ENCODE data around the gene NEFH.
"Not testable (repeated sequence)": the region's sequence is repeated elsewhere in the genome, so short reads cannot be mapped to it uniquely, and the experiment has no call there.

DNA sequence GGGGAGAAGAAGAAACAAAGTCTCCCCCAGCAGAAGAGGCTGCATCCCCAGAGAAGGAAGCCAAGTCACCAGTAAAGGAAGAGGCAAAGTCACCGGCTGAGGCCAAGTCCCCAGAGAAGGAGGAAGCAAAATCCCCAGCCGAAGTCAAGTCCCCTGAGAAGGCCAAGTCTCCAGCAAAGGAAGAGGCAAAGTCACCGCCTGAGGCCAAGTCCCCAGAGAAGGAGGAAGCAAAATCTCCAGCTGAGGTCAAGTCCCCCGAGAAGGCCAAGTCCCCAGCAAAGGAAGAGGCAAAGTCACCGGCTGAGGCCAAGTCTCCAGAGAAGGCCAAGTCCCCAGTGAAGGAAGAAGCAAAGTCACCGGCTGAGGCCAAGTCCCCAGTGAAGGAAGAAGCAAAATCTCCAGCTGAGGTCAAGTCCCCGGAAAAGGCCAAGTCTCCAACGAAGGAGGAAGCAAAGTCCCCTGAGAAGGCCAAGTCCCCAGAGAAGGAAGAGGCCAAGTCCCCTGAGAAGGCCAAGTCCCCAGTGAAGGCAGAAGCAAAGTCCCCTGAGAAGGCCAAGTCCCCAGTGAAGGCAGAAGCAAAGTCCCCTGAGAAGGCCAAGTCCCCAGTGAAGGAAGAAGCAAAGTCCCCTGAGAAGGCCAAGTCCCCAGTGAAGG is 9.2 kb downstream of the NEFH start:
- TF ChIP-seq ZNF274 (IDR thresholded peaks at IDR 0.05; ENCODE audit: low read depth, low read length); YY1 (IDR thresholded peaks at IDR 0.05; ENCODE audit: insufficient read depth, insufficient read length): not testable (repeated sequence)
